Esophagus muscularis mucosa (tissue), 4 donors: ENCODE measurements around the gene BPIFB4. TPM values are rescaled to one million over a fixed set of nuclear protein-coding genes. Genes with fewer than 3 reads are reported as not detected.

Experiments used
- DNase-seq: peaks from one replicate; pipeline ENCODE4 v3.0.0-alpha.2; 2017; ENCODE audit errors: extremely low spot score
- H3K27ac ChIP-seq, 4 donors: fragments of 200-600 bp; sonication (generic); replicated peaks in 1 of 4; 1 replicate in 3 of 4; 2 replicates in 1 of 4; pipeline ENCODE4 v1.5.1; 2016 to 2019; ENCODE audit warnings: mild to moderate bottlenecking in 1 of 4
- H3K27me3 ChIP-seq, 4 donors: fragments of 200-600 bp; sonication (generic); one replicate each; pipeline versions ENCODE4 v1.5.1 to v1.6.0; 2016 to 2019
- H3K36me3 ChIP-seq, 4 donors: fragments of 200-600 bp; sonication (generic); one replicate each; pipeline ENCODE4 v1.5.1; 2016 to 2019
- H3K4me1 ChIP-seq, 4 donors: fragments of 200-600 bp; sonication (generic); one replicate each; pipeline ENCODE4 v1.5.1; 2016 to 2019
- H3K4me3 ChIP-seq, 4 donors: fragments of 200-600 bp; sonication (generic); 1 replicate in 2 of 4; 2 replicates in 2 of 4; pipeline ENCODE4 v1.5.1; 2016 to 2019; ENCODE audit warnings: mild to moderate bottlenecking in 4 of 4, moderate library complexity in 1 of 4
- H3K9me3 ChIP-seq, 4 donors: fragments of 200-600 bp; sonication (generic); 1 replicate in 3 of 4; 2 replicates in 1 of 4; pipeline ENCODE4 v1.5.1; 2016 to 2019
- CTCF ChIP-seq, 3 experiments: fragments of 200-600 bp in 2 of 3; fragments of 450-650 bp in 1 of 3; sonication (generic) in 2 of 3; IDR thresholded peaks; one replicate each; pipeline ENCODE4 v1.5.1; 2017 to 2019; ENCODE audit warnings: antibody characterized with exemption in 3 of 3, mild to moderate bottlenecking in 2 of 3, moderate library complexity in 1 of 3
- EP300 ChIP-seq: sonication (generic); formaldehyde crosslinking; IDR thresholded peaks from one replicate; pipeline ENCODE4 v1.6.1; 2017; ENCODE audit warnings: antibody characterized with exemption
- POLR2A ChIP-seq: fragments of 450-650 bp; IDR thresholded peaks from one replicate; pipeline ENCODE4 v1.6.1; 2017; ENCODE audit warnings: antibody characterized with exemption, moderate library complexity, mild to moderate bottlenecking, low read depth
- POLR2AphosphoS5 ChIP-seq, 2 donors: sonication (generic); formaldehyde crosslinking; IDR thresholded peaks; one replicate each; pipeline ENCODE4 v1.6.1; 2017; ENCODE audit warnings: antibody characterized with exemption in 2 of 2
- WGBS: methylation state at CpG from one replicate; pipeline ENCODE4 v1.1.5; 2018; 5-methylcytosine and 5-hydroxymethylcytosine counted together
- intact Hi-C: fragments of 100-400 bp; cut with DNase I; formaldehyde crosslinking; loops from one replicate; pipeline ENCODE4 v1.15.1; 2023
- total RNA-seq, 4 donors: library from RNA; depleted of rRNA; stranded (reverse); fragments of >200 nt; gene quantifications; one replicate each; pipeline versions ENCODE4 v1.1.0 to v1.2.1, GENCODE V29; 2016

BPIFB4 gene
- total RNA-seq, 4 donors from 2014 or later = not detected

- Histone ChIP-seq H3K27me3 (peaks cover 0 to 9% (median 0%) of the 10 kb centered on the region in 4 donors), H3K36me3 (no peaks in the 10 kb centered on the region), H3K4me3 (no peak overlapping the region), H3K9me3 (no peaks in the 10 kb centered on the region), H3K27ac (no peak overlapping the region), H3K4me1 (no peaks in the 10 kb centered on the region)
- TF ChIP-seq POLR2AphosphoS5 (IDR thresholded peaks at IDR 0.05) = no peak
- TF ChIP-seq CTCF (IDR thresholded peaks at IDR 0.05) = no peak
- TF ChIP-seq EP300 = no peak
- no peak for TF ChIP-seq POLR2A
- WGBS = 84% methylated on average over 4 of the region's 7 CpGs
- intact Hi-C loops = no loop called here
- DNase-seq = no peak
These were observed 20.3 kb upstream of the BPIFB4 start for GRCh38 chr20:33059136-33059535.

GRCh38 chr20:33059741-33060390 is 19.6 kb upstream of the BPIFB4 start:
- no peak overlapping the region for H3K27ac ChIP-seq
- 92% methylated on average over 15 of the region's 22 CpGs for WGBS
- intact Hi-C loops = no loop called here
- no peak overlapping the region for H3K4me3 ChIP-seq
- no peak for DNase-seq
- H3K27me3 ChIP-seq = peaks cover 0 to 9% (median 0%) of the 10 kb centered on the region in 4 donors
- no peaks in the 10 kb centered on the region for H3K36me3 ChIP-seq
- TF ChIP-seq POLR2AphosphoS5 (IDR thresholded peaks at IDR 0.05) (no peak), CTCF (IDR thresholded peaks at IDR 0.05) (no peak), POLR2A (no peak), EP300 (no peak)
- no peaks in the 10 kb centered on the region for H3K4me1 ChIP-seq
- no peaks in the 10 kb centered on the region for H3K9me3 ChIP-seq

GRCh38 chr20:33061658-33062028 is 17.8 kb upstream of the BPIFB4 start:
- DNase-seq = no peak
- intact Hi-C loops = no loop called here
- Histone ChIP-seq H3K4me3 (no peak overlapping the region), H3K4me1 (no peaks in the 10 kb centered on the region), H3K27me3 (peaks cover 0 to 9% (median 0%) of the 10 kb centered on the region in 4 donors), H3K27ac (no peak overlapping the region), H3K9me3 (no peaks in the 10 kb centered on the region), H3K36me3 (no peaks in the 10 kb centered on the region)
- TF ChIP-seq POLR2AphosphoS5 (IDR thresholded peaks at IDR 0.05) (no peak), POLR2A (no peak)
- 78% methylated on average over 9 of the region's 14 CpGs for WGBS

GRCh38 chr20:33062105-33062824 is 17.2 kb upstream of the BPIFB4 start:
- H3K36me3 ChIP-seq = no peaks in the 10 kb centered on the region
- H3K9me3 ChIP-seq = no peaks in the 10 kb centered on the region
- H3K27me3 ChIP-seq = peaks cover 0 to 9% (median 0%) of the 10 kb centered on the region in 4 donors
- no peak for TF ChIP-seq EP300
- no peak for TF ChIP-seq POLR2AphosphoS5 (IDR thresholded peaks at IDR 0.05)
- TF ChIP-seq CTCF (IDR thresholded peaks at IDR 0.05) = no peak
- TF ChIP-seq POLR2A = no peak
- H3K27ac ChIP-seq = no peak overlapping the region
- no peaks in the 10 kb centered on the region for H3K4me1 ChIP-seq
- intact Hi-C loops = no loop called here
- 57% methylated on average over 9 of the region's 9 CpGs for WGBS
- no peak for DNase-seq
- H3K4me3 ChIP-seq = no peak overlapping the region

- intact Hi-C loops = no loop called here
These were observed 16.7 kb upstream of the BPIFB4 start for GRCh38 chr20:33062825-33063149.

More at GRCh38 chr20:33062825-33063149, 16.7 kb upstream of the BPIFB4 start:
- Histone ChIP-seq H3K27me3 (peaks cover 0 to 9% (median 0%) of the 10 kb centered on the region in 4 donors), H3K27ac (no peak overlapping the region), H3K4me1 (no peaks in the 10 kb centered on the region), H3K36me3 (no peaks in the 10 kb centered on the region), H3K9me3 (no peaks in the 10 kb centered on the region), H3K4me3 (no peak overlapping the region)
- TF ChIP-seq POLR2AphosphoS5 (IDR thresholded peaks at IDR 0.05) = no peak
- no peak for TF ChIP-seq POLR2A
- no peak for TF ChIP-seq EP300
- no peak for TF ChIP-seq CTCF (IDR thresholded peaks at IDR 0.05)
- WGBS = 70% methylated on average over 1 of the region's 1 CpG
- DNase-seq = no peak
